Activated effector memory CD4-positive, alpha-beta T cell treated with Interleukin-2 at 50 U/mL for 16 hours (primary cell): Measurements from ENCODE around the gene HOMER1.
A peak's percentile ranks its signal among the peaks of the same experiment; 100 is the strongest.

Source experiments
- DNase-seq: peaks from one replicate; pipeline ENCODE4 v3.0.0-alpha.2; 2020

Gene HOMER1

GRCh38 chr5:79513704-79514390 is at the start of gene HOMER1:
Gene HOMER1, minus strand, starts transcription at chr5:79514134. Its CDS starts 1,360 bp downstream, at chr5:79512774.
- peak; percentile 50 for DNase-seq

GRCh38 chr5:79563247-79563590 is 49.3 kb upstream of the HOMER1 start:
- no peak for DNase-seq

- DNase-seq = no peak
Measured at GRCh38 chr5:79562351-79563246, 48.7 kb upstream of the HOMER1 start.

GRCh38 chr5:79561525-79561893 is 47.6 kb upstream of the HOMER1 start:
- no peak for DNase-seq

- no peak for DNase-seq
Measured at GRCh38 chr5:79560771-79561524, 47.0 kb upstream of the HOMER1 start.

GRCh38 chr5:79555418-79555817 is 41.5 kb upstream of the HOMER1 start:
- no peak for DNase-seq

- DNase-seq = no peak
Measured at GRCh38 chr5:79552984-79553383, 39.0 kb upstream of the HOMER1 start.

GRCh38 chr5:79547982-79548381 is 34.0 kb upstream of the HOMER1 start:
- no peak for DNase-seq

- DNase-seq = no peak
Measured at GRCh38 chr5:79547429-79547822, 33.5 kb upstream of the HOMER1 start.

- DNase-seq = no peak
Measured at GRCh38 chr5:79546782-79547428, 33.0 kb upstream of the HOMER1 start.

GRCh38 chr5:79544131-79544530 is 30.2 kb upstream of the HOMER1 start:
- DNase-seq = no peak

GRCh38 chr5:79540939-79541338 is 27.0 kb upstream of the HOMER1 start:
- no peak for DNase-seq

- DNase-seq = no peak
Measured at GRCh38 chr5:79536193-79536906, 22.4 kb upstream of the HOMER1 start.

GRCh38 chr5:79535477-79536192 is 21.7 kb upstream of the HOMER1 start:
- no peak for DNase-seq

GRCh38 chr5:79529110-79529509 is 15.2 kb upstream of the HOMER1 start:
- no peak for DNase-seq

GRCh38 chr5:79527431-79527830 is 13.5 kb upstream of the HOMER1 start:
- no peak for DNase-seq

- DNase-seq = no peak
Measured at GRCh38 chr5:79526928-79527327, 13.0 kb upstream of the HOMER1 start.

GRCh38 chr5:79526493-79526892 is 12.6 kb upstream of the HOMER1 start:
- no peak for DNase-seq

- DNase-seq = no peak
Measured at GRCh38 chr5:79521156-79521555, 7.2 kb upstream of the HOMER1 start.

- no peak for DNase-seq
Measured at GRCh38 chr5:79518718-79519117, 4.8 kb upstream of the HOMER1 start.

- DNase-seq = no peak
Measured at GRCh38 chr5:79517601-79518000, 3.7 kb upstream of the HOMER1 start.

GRCh38 chr5:79516986-79517385 is 3.1 kb upstream of the HOMER1 start:
- DNase-seq = no peak
